HEK293 (cell line): ENCODE measurements around the gene ARL8B.

ENCODE experiments used
- CTCF ChIA-PET: fragments of 350-600 bp; formaldehyde crosslinking; extraction: SDS; loops from one replicate; lab custom pipeline; 2021; ENCODE audit warnings: antibody characterized with exemption; lab: Yijun Ruan, JAX
- POLR2A ChIA-PET: fragments of 300-600 bp; formaldehyde crosslinking; extraction: SDS; loops from one replicate; lab custom pipeline; 2020; ENCODE audit warnings: antibody characterized with exemption, inconsistent platforms; lab: Yijun Ruan, JAX
- H3K27ac ChIP-seq: fragments of 200-500 bp; sonication (Bioruptor generic); 2 replicates; pipeline ENCODE4 v1.5.1; 2014; ENCODE audit warnings: low read depth, low read length, control low read depth, inconsistent platforms; ENCODE audit errors: extremely low read depth
- H3K36me3 ChIP-seq, 2 experiments: fragments of 200-500 bp in 1 of 2; sonication (Bioruptor generic) in 1 of 2; 1 replicate in 1 of 2; 2 replicates in 1 of 2; pipeline ENCODE4 v1.5.1; 2014 to 2017; ENCODE audit warnings: inconsistent platforms in 2 of 2, low read length in 2 of 2; ENCODE audit not compliant: control insufficient read depth in 2 of 2, insufficient read depth in 1 of 2
- H3K4me1 ChIP-seq: fragments of 200-500 bp; sonication (Bioruptor generic); 2 replicates; pipeline ENCODE4 v1.5.1; 2014; ENCODE audit warnings: mild to moderate bottlenecking, low read length, inconsistent platforms; ENCODE audit not compliant: control insufficient read depth, insufficient read depth
- H3K4me3 ChIP-seq: 2 replicates; pipeline ENCODE4 v1.5.1; 2011; ENCODE audit warnings: low read depth, mild to moderate bottlenecking, control low read depth, low read length, moderate library complexity
- H3K9me3 ChIP-seq: fragments of 200-500 bp; sonication (Bioruptor generic); 2 replicates; pipeline ENCODE4 v1.5.1; 2014; ENCODE audit warnings: low read depth, low read length, inconsistent platforms; ENCODE audit not compliant: control insufficient read depth, insufficient read depth
- FEZF1 ChIP-seq: fragments of 450-650 bp; formaldehyde crosslinking; IDR thresholded peaks from 2 replicates; pipeline ENCODE4 v1.5.1; 2016; ENCODE audit warnings: missing biosample characterization, missing genetic modification characterization
- HIC1 ChIP-seq: fragments of 450-650 bp; formaldehyde crosslinking; IDR thresholded peaks from 2 replicates; pipeline ENCODE4 v1.5.1; 2016; ENCODE audit warnings: missing biosample characterization, missing genetic modification characterization
- PRDM6 ChIP-seq: fragments of 450-650 bp; formaldehyde crosslinking; IDR thresholded peaks from 2 replicates; pipeline ENCODE4 v1.5.1; 2017; ENCODE audit warnings: missing biosample characterization, missing genetic modification characterization
- REPIN1 ChIP-seq: fragments of 450-650 bp; formaldehyde crosslinking; IDR thresholded peaks from 2 replicates; pipeline ENCODE4 v1.5.1; 2017; ENCODE audit warnings: missing biosample characterization, missing genetic modification characterization, low read depth
- SCRT2 ChIP-seq: fragments of 450-650 bp; formaldehyde crosslinking; IDR thresholded peaks from 2 replicates; pipeline ENCODE4 v1.5.1; 2016; ENCODE audit warnings: missing biosample characterization, missing genetic modification characterization
- ZBTB1 ChIP-seq: fragments of 450-650 bp; formaldehyde crosslinking; IDR thresholded peaks from 2 replicates; pipeline ENCODE4 v1.5.1; 2016; ENCODE audit warnings: missing biosample characterization, missing genetic modification characterization
- ZBTB17 ChIP-seq: fragments of 450-650 bp; formaldehyde crosslinking; IDR thresholded peaks from 2 replicates; pipeline ENCODE4 v1.5.1; 2016; ENCODE audit warnings: missing biosample characterization, missing genetic modification characterization
- ZBTB8A ChIP-seq: fragments of 450-650 bp; formaldehyde crosslinking; IDR thresholded peaks from 2 replicates; pipeline ENCODE4 v1.5.1; 2016; ENCODE audit warnings: missing biosample characterization, missing genetic modification characterization
- ZFHX2 ChIP-seq: fragments of 450-650 bp; formaldehyde crosslinking; conservative IDR thresholded peaks from 2 replicates; pipeline ENCODE4 v1.5.1; 2016; ENCODE audit warnings: missing biosample characterization, missing genetic modification characterization
- ZNF2 ChIP-seq: fragments of 450-650 bp; formaldehyde crosslinking; IDR thresholded peaks from 2 replicates; pipeline ENCODE4 v1.5.1; 2016; ENCODE audit warnings: missing biosample characterization, missing genetic modification characterization
- ZNF239 ChIP-seq: fragments of 450-650 bp; formaldehyde crosslinking; IDR thresholded peaks from 2 replicates; pipeline ENCODE4 v1.5.1; 2016; ENCODE audit warnings: missing biosample characterization, missing genetic modification characterization
- ZNF311 ChIP-seq: fragments of 450-650 bp; formaldehyde crosslinking; IDR thresholded peaks from 2 replicates; pipeline ENCODE4 v1.5.1; 2017; ENCODE audit warnings: missing biosample characterization, missing genetic modification characterization, borderline replicate concordance
- ZNF354C ChIP-seq: fragments of 450-650 bp; formaldehyde crosslinking; IDR thresholded peaks from 2 replicates; pipeline ENCODE4 v1.5.1; 2016; ENCODE audit warnings: missing biosample characterization, missing genetic modification characterization, low read depth, borderline replicate concordance
- ZNF362 ChIP-seq: fragments of 450-650 bp; formaldehyde crosslinking; IDR thresholded peaks from 2 replicates; pipeline ENCODE4 v1.5.1; 2016; ENCODE audit warnings: missing biosample characterization, missing genetic modification characterization
- ZNF398 ChIP-seq: fragments of 450-650 bp; formaldehyde crosslinking; IDR thresholded peaks from 2 replicates; pipeline ENCODE4 v1.5.1; 2017; ENCODE audit warnings: missing biosample characterization, missing genetic modification characterization
- ZNF530 ChIP-seq: fragments of 450-650 bp; formaldehyde crosslinking; IDR thresholded peaks from 2 replicates; pipeline ENCODE4 v1.5.1; 2016; ENCODE audit warnings: low read depth, missing biosample characterization, missing genetic modification characterization
- ZNF558 ChIP-seq: fragments of 450-650 bp; formaldehyde crosslinking; IDR thresholded peaks from 2 replicates; pipeline ENCODE4 v1.5.1; 2016; ENCODE audit warnings: missing biosample characterization, missing genetic modification characterization
- ZNF596 ChIP-seq: fragments of 450-650 bp; IDR thresholded peaks from 2 replicates; pipeline ENCODE4 v1.5.0; 2018; ENCODE audit warnings: missing biosample characterization, mild to moderate bottlenecking, missing genetic modification characterization, moderate library complexity
- ZNF624 ChIP-seq: fragments of 450-650 bp; formaldehyde crosslinking; IDR thresholded peaks from 2 replicates; pipeline ENCODE4 v1.5.1; 2017; ENCODE audit warnings: missing biosample characterization, missing genetic modification characterization
- ZNF664 ChIP-seq: fragments of 450-650 bp; formaldehyde crosslinking; IDR thresholded peaks from 2 replicates; pipeline ENCODE4 v1.5.1; 2016; ENCODE audit warnings: missing biosample characterization, missing genetic modification characterization
- ZNF76 ChIP-seq: fragments of 450-650 bp; formaldehyde crosslinking; IDR thresholded peaks from 2 replicates; pipeline ENCODE4; 2016; ENCODE audit warnings: low read depth, missing biosample characterization, missing genetic modification characterization, borderline replicate concordance

The ARL8B gene

GRCh38 chr3:5198313-5198677 is 76.2 kb downstream of the ARL8B start (continued):
- TF ChIP-seq HIC1 (no peak), ZNF398 (no peak)
- TF ChIP-seq, all 188 proteins: peak for 0

- peaks cover 38 to 67% of the 10 kb centered on the region in 2 experiments for H3K36me3 ChIP-seq
- ChIA-PET CTCF (interaction anchor here (0.6 kb wide), 1 partner anchor 236 kb away, joined by 7 read pairs; no protein-coding TSS in a partner anchor), POLR2A (no interaction called here)
Observed at GRCh38 chr3:5198986-5199731, 77.1 kb downstream of the ARL8B start.

GRCh38 chr3:5201536-5201935 is 79.4 kb downstream of the ARL8B start:
- H3K27ac ChIP-seq = no peak overlapping the region
- H3K4me1 ChIP-seq = no peaks in the 10 kb centered on the region
- TF ChIP-seq ZNF596 (tag by site-specific recombination) (no peak), ZNF530 (no peak)
- TF ChIP-seq, all 188 proteins: peak for 0
- POLR2A ChIA-PET = no interaction called here
- Histone ChIP-seq H3K9me3 (no peaks in the 10 kb centered on the region), H3K36me3 (peaks cover 43 to 86% of the 10 kb centered on the region in 2 experiments), H3K4me3 (no peak overlapping the region)
- CTCF ChIA-PET = no interaction called here

More at GRCh38 chr3:5198986-5199731, 77.1 kb downstream of the ARL8B start:
- H3K4me3 ChIP-seq = no peak overlapping the region
- TF ChIP-seq SCRT2 (tag by site-specific recombination) (peak; percentile 46; the same call in 1 of the 2 replicates), ZNF239 (tag by site-specific recombination) (no peak), PRDM6 (peak; percentile 45)
- TF ChIP-seq, all 188 proteins: peak for 2
- no peak overlapping the region for H3K27ac ChIP-seq
- peaks cover 8% of the 10 kb centered on the region for H3K4me1 ChIP-seq
- H3K9me3 ChIP-seq = no peaks in the 10 kb centered on the region

- peaks cover 50 to 91% of the 10 kb centered on the region in 2 experiments for H3K36me3 ChIP-seq
- POLR2A ChIA-PET = no interaction called here
- CTCF ChIA-PET = no interaction called here
- TF ChIP-seq ZNF624 = no peak
- TF ChIP-seq ZNF2 (tag by site-specific recombination) = no peak
- no peak for TF ChIP-seq ZNF354C (tag by site-specific recombination)
- no peak for TF ChIP-seq REPIN1 (tag by site-specific recombination)
- TF ChIP-seq ZBTB1 (tag by site-specific recombination) = no peak
- TF ChIP-seq ZFHX2 (tag by site-specific recombination) = no peak
- TF ChIP-seq ZNF664 (tag by site-specific recombination) = peak; percentile 56; the same call in 1 of the 2 replicates
- no peak for TF ChIP-seq ZBTB8A
- TF ChIP-seq ZBTB17 (tag by site-specific recombination) = peak; percentile 31; the same call in 1 of the 2 replicates
- TF ChIP-seq ZNF362 (tag by site-specific recombination) = no peak
- no peak for TF ChIP-seq ZNF311 (tag by site-specific recombination)
- no peak for TF ChIP-seq ZNF76 (tag by site-specific recombination)
- TF ChIP-seq FEZF1 (tag by site-specific recombination) = peak; percentile 64
- TF ChIP-seq ZNF558 (tag by site-specific recombination) = no peak
- no peak for TF ChIP-seq PRDM6
Observed at GRCh38 chr3:5202222-5202621, 80.1 kb downstream of the ARL8B start.

More at GRCh38 chr3:5202222-5202621, 80.1 kb downstream of the ARL8B start:
- Histone ChIP-seq H3K27ac (no peak overlapping the region), H3K9me3 (no peaks in the 10 kb centered on the region), H3K4me1 (no peaks in the 10 kb centered on the region), H3K4me3 (no peak overlapping the region)
